Stomach (tissue), 9 donors: Measurements from ENCODE around the gene ANO1. TPM values are rescaled to one million over a fixed set of nuclear protein-coding genes. Genes with fewer than 3 reads are reported as not detected.
A peak's percentile ranks its signal among the peaks of the same experiment; 100 is the strongest.

Experiments
- DNase-seq, 2 donors: peaks; one replicate each; pipeline versions ENCODE4 v3.0.0 to v3.0.0-alpha.2; 2013 to 2019
- H3K27ac ChIP-seq, 5 donors: fragments of 200-600 bp in 4 of 5; sonication (generic) in 4 of 5; one replicate each; pipeline ENCODE4 v1.5.1; 2013 to 2019; ENCODE audit warnings: mild to moderate bottlenecking in 1 of 5, moderate library complexity in 1 of 5
- H3K27me3 ChIP-seq, 3 donors: fragments of 200-600 bp; sonication (generic); one replicate each; pipeline ENCODE4 v1.5.1; 2017 to 2019; ENCODE audit warnings: mixed run types in 1 of 3
- H3K36me3 ChIP-seq, 4 donors: fragments of 200-600 bp; sonication (generic); 1 replicate in 3 of 4; 2 replicates in 1 of 4; pipeline ENCODE4 v1.5.1; 2016 to 2019
- H3K4me1 ChIP-seq, 4 donors: fragments of 200-600 bp; sonication (generic); one replicate each; pipeline ENCODE4 v1.5.1; 2016 to 2019
- H3K4me3 ChIP-seq, 4 donors: fragments of 200-600 bp; sonication (generic) in 3 of 4; one replicate each; pipeline ENCODE4 v1.5.1; 2016 to 2019; ENCODE audit warnings: mild to moderate bottlenecking in 1 of 4
- H3K9me3 ChIP-seq, 4 donors: fragments of 200-600 bp; sonication (generic); one replicate each; pipeline ENCODE4 v1.5.1; 2016 to 2019
- EP300 ChIP-seq: sonication (generic); formaldehyde crosslinking; IDR thresholded peaks from one replicate; pipeline ENCODE4 v1.6.1; 2017; ENCODE audit warnings: antibody characterized with exemption
- POLR2A ChIP-seq, 4 donors: fragments of 450-650 bp; IDR thresholded peaks; one replicate each; pipeline ENCODE4 v1.6.1; 2016; ENCODE audit warnings: antibody characterized with exemption in 4 of 4, control low read depth in 2 of 4, mild to moderate bottlenecking in 1 of 4, moderate library complexity in 1 of 4
- POLR2AphosphoS5 ChIP-seq, 3 donors: sonication (generic); formaldehyde crosslinking; IDR thresholded peaks; one replicate each; pipeline ENCODE4 v1.6.1; 2016; ENCODE audit warnings: antibody characterized with exemption in 3 of 3
- WGBS, 5 donors: extraction: QIAGEN DNeasy Blood & Tissue Kit in 3 of 5; methylation state at CpG; one replicate each; pipeline versions ENCODE4 v1.1.5 to v1.1.7; 2013 to 2018; 5-methylcytosine and 5-hydroxymethylcytosine counted together
- intact Hi-C: fragments of 100-400 bp; cut with DNase I; formaldehyde crosslinking; loops from one replicate; pipeline ENCODE4 v1.15.1; 2023; ENCODE audit warnings: low total_unique reads
- polyA plus RNA-seq, 3 donors: library from polyadenylated mRNA; stranded (reverse); fragments of 200-250 nt; gene quantifications; one replicate each; pipeline ENCODE4 v1.2.3, GENCODE V29; 2013
- total RNA-seq, 5 donors: library from RNA; depleted of rRNA; stranded (reverse); fragments of >200 nt; gene quantifications; one replicate each; pipeline versions ENCODE4 v1.1.0 to v1.2.3, GENCODE V29; 2014 to 2016
- TF ChIP-seq, protein P1 (sequence below), 7 experiments: fragments of 450-650 bp in 4 of 7; fragments of 200-600 bp in 3 of 7; sonication (generic) in 3 of 7; IDR thresholded peaks; one replicate each; pipeline ENCODE4 v1.5.1; 2016 to 2019; ENCODE audit warnings: antibody characterized with exemption in 7 of 7, control low read depth in 2 of 7, mild to moderate bottlenecking in 1 of 7
- donor health status: healthy with polysubstance abuse.
- donor health status: Bipolar disorder and iron deficiency.
- donor health status: healthy.

Gene ANO1
- total and polyA plus RNA-seq, 8 donors: 1.8 to 69.6 (median 12.9) TPM

DNA sequence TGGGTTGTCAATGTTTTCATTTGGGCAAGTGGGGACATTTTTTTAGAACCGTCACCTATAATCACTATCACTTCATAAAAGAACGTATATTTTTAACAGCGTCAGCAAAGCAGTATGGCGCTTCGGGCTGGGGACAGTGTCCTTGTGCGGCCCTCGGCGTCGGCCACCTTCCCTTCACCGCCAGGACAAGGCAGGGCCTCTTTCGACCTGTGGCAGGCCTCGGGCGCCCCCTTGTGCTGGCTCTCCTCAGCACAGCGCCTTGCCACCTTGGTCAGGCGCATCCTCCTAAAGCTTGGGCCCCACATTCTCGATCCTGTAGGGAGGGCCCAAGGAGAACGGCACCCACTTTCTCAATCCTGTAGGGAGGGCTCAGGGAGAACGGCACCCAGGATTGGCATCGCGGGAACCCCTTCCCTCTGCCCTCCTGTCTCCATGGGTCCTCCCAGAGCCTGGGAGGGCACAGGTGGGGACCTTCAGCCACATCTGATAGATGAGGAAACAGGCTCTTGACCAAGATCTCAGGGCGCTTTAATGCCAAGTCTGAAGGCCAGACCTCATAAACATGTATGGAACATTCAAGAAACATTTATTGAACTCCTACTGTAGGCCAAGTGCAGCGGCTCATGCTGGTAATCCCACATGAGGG lies 113.5 kb downstream of the ANO1 start:
- Histone ChIP-seq H3K27me3 (peaks cover 0 to 29% (median 0%) of the 10 kb centered on the region in 3 donors), H3K4me3 (no peak overlapping the region), H3K9me3 (no peaks in the 10 kb centered on the region), H3K4me1 (peaks cover 0 to 6% (median 3%) of the 10 kb centered on the region in 4 donors), H3K27ac (no peak overlapping the region), H3K36me3 (peaks cover 0 to 5% (median 0%) of the 10 kb centered on the region in 4 donors)
- 6 to 11% (median 10%) methylated on average over 21 to 22 of the region's 22 CpGs for WGBS, 5 donors
- intact Hi-C loops: loop anchor here (5.0 kb wide), 1 partner anchor 504 kb away; no protein-coding TSS in a partner anchor
- peak; percentile 87 to 91 for DNase-seq
- TF ChIP-seq, protein P1, sequence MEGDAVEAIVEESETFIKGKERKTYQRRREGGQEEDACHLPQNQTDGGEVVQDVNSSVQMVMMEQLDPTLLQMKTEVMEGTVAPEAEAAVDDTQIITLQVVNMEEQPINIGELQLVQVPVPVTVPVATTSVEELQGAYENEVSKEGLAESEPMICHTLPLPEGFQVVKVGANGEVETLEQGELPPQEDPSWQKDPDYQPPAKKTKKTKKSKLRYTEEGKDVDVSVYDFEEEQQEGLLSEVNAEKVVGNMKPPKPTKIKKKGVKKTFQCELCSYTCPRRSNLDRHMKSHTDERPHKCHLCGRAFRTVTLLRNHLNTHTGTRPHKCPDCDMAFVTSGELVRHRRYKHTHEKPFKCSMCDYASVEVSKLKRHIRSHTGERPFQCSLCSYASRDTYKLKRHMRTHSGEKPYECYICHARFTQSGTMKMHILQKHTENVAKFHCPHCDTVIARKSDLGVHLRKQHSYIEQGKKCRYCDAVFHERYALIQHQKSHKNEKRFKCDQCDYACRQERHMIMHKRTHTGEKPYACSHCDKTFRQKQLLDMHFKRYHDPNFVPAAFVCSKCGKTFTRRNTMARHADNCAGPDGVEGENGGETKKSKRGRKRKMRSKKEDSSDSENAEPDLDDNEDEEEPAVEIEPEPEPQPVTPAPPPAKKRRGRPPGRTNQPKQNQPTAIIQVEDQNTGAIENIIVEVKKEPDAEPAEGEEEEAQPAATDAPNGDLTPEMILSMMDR (IDR thresholded peaks at IDR 0.05): peak in 5 of 7 experiments; percentile 72 to 92 (median 83)
- TF ChIP-seq POLR2A (IDR thresholded peaks at IDR 0.05): no peak
- TF ChIP-seq EP300: no peak
- peak in 1 of 3 donors; percentile 46 for TF ChIP-seq POLR2AphosphoS5 (IDR thresholded peaks at IDR 0.05)

GRCh38 chr11:70192666-70193410 lies 114.7 kb downstream of the ANO1 start:
- H3K27ac ChIP-seq: no peak overlapping the region
- H3K4me3 ChIP-seq: no peak overlapping the region
- peaks cover 0 to 24% (median 0%) of the 10 kb centered on the region in 3 donors for H3K27me3 ChIP-seq
- no peaks in the 10 kb centered on the region for H3K36me3 ChIP-seq
- WGBS, 5 donors: 74 to 83% (median 79%) methylated on average over 11 to 15 of the region's 15 CpGs
- DNase-seq: no peak
- TF ChIP-seq POLR2A (IDR thresholded peaks at IDR 0.05): no peak
- TF ChIP-seq, protein P1 (IDR thresholded peaks at IDR 0.05): no peak
- TF ChIP-seq POLR2AphosphoS5 (IDR thresholded peaks at IDR 0.05): no peak
- no peak for TF ChIP-seq EP300
- no peaks in the 10 kb centered on the region for H3K9me3 ChIP-seq
- intact Hi-C loops: loop anchor here (5.0 kb wide), 1 partner anchor 506 kb away; no protein-coding TSS in a partner anchor
- H3K4me1 ChIP-seq: peaks cover 0 to 6% (median 3%) of the 10 kb centered on the region in 4 donors

DNA sequence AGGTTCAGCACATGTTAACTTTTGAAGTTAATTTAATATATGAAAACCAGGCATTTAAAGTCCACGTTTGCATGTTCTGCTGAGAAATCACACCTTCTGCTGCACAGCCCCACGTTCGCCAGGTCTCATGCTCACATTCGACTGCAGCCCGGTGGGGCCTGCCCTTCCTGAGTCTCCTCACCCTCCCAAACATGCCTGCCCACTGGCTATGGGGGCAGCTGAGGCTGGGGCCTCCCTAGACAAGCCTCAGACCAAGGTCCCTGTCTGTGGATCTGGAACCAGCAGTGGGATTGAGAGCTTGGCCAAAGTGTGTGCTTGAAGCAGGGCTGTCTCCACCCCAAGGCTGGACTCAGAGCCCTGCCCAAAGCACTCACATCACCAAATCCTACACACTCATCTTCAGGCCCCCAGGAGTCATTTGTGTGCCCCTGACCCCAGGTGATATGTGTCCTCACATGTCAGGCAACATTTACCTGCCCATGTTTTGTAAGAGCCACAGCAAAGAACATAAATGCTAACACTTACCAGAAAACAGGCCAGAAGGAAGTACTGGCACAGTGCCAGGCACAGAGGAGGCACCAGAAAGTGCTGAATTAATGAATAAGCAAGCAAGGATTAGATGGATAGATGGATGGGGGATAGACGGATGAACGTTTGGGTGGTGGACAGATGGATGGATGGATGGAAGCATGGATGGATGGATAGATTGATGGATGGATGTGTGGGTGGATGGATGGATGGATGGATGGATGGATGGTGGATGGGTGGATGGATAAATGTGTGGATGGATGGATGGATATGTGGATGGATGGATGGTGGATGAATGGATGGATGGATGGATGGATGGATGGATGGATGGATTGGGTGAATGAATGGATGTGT lies 115.5 kb downstream of the ANO1 start:
- no peak overlapping the region for H3K4me3 ChIP-seq
- H3K36me3 ChIP-seq: no peaks in the 10 kb centered on the region
- no peaks in the 10 kb centered on the region for H3K9me3 ChIP-seq
- peaks cover 0 to 6% (median 3%) of the 10 kb centered on the region in 4 donors for H3K4me1 ChIP-seq
- intact Hi-C loops: loop anchor here (5.0 kb wide), 1 partner anchor 506 kb away; no protein-coding TSS in a partner anchor
- H3K27ac ChIP-seq: no peak overlapping the region
- 72 to 86% (median 75%) methylated on average over 7 of the region's 7 CpGs for WGBS, 5 donors
- H3K27me3 ChIP-seq: peaks cover 0 to 24% (median 0%) of the 10 kb centered on the region in 3 donors
- no peak for TF ChIP-seq EP300
- TF ChIP-seq POLR2A (IDR thresholded peaks at IDR 0.05): no peak
- TF ChIP-seq, protein P1 (IDR thresholded peaks at IDR 0.05): no peak
- no peak for TF ChIP-seq POLR2AphosphoS5 (IDR thresholded peaks at IDR 0.05)
- no peak for DNase-seq
